ENCODE data around the gene CD55. TPM values are rescaled to one million over a fixed set of nuclear protein-coding genes. Genes with fewer than 3 reads are reported as not detected.

CD55 gene
- total RNA-seq, 2 donors from 2014 or later: 137 to 147 TPM

DNA sequence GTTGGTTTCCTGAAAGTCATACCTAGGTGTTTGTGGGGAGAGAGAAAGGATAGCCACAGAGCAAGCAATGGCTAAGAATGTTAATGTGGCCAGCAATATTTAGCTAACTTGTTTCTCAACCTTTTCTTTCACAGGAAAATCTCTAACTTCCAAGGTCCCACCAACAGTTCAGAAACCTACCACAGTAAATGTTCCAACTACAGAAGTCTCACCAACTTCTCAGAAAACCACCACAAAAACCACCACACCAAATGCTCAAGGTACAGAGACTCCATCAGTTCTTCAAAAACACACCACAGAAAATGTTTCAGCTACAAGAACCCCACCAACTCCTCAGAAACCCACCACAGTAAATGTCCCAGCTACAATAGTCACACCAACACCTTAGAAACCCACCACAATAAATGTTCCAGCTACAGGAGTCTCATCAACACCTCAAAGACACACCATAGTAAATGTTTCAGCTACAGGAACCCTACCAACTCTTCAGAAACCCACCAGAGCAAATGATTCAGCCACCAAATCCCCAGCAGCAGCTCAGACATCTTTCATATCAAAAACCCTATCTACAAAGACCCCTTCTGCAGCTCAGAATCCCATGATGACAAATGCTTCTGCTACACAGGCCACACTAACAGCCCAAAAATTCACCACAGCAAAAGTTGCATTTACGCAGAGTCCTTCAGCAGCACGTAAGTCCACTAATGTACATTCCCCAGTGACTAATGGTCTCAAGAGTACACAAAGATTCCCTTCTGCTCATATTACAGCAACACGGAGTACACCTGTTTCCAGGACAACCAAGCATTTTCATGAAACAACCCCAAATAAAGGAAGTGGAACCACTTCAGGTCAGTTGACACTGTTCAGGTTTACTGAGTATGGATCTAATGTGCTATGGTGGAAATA is 15.3 kb downstream of the CD55 start:
- Mint-ChIP-seq H3K27me3 (ENCODE audit: low read depth) (no peaks in the 10 kb centered on the region), H3K36me3 (ENCODE audit: insufficient read depth in 2 of 2) (peaks cover 38 to 70% of the 10 kb centered on the region in 2 donors), H3K27ac (peak overlapping the region; percentile 78), H3K9me3 (peaks cover 12 to 15% of the 10 kb centered on the region in 2 donors), H3K4me1 (ENCODE audit: low read depth) (peaks cover 65% of the 10 kb centered on the region), H3K4me3 (peak overlapping the region; percentile 5 to 37)
- ATAC-seq (replicated peaks in 1 of 2) (peak; percentile 77 to 84), DNase-seq (peak; percentile 64 to 75)

DNA sequence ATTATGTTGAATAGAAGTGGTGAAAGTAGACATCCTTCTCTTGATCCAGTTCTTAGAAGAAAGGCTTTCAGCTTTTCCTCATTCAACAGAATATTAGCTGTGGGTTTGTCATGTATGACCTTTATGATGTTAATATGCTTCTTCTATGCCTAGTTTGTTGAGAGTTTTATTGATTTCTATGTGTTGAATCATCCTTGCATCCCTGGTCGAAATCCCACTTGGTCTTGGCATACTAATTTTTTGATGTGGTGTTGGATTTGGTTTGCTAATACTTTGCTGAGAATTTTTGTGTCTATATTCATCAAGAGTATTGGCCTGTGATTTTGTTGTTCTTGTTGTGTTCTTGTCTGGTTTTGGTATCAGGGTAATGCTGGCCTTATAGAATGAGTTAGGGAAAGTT is 20.9 kb downstream of the CD55 start:
- ATAC-seq (replicated peaks in 1 of 2) (no peak), DNase-seq (no peak)
- peaks cover 34 to 72% of the 10 kb centered on the region in 2 donors for H3K36me3 Mint-ChIP-seq (ENCODE audit: insufficient read depth in 2 of 2)
- H3K9me3 Mint-ChIP-seq: peaks cover 0 to 2% of the 10 kb centered on the region in 2 donors
- H3K27ac Mint-ChIP-seq: no peak overlapping the region
- peaks cover 73% of the 10 kb centered on the region for H3K4me1 Mint-ChIP-seq (ENCODE audit: low read depth)
- H3K4me3 Mint-ChIP-seq: peak overlapping the region; percentile 2 to 64
- H3K27me3 Mint-ChIP-seq (ENCODE audit: low read depth): no peaks in the 10 kb centered on the region

- H3K27ac Mint-ChIP-seq: no peak overlapping the region
- H3K9me3 Mint-ChIP-seq: peaks cover under 1 to 2% of the 10 kb centered on the region in 2 donors
- peak overlapping the region; percentile 4 to 64 for H3K4me3 Mint-ChIP-seq
- H3K36me3 Mint-ChIP-seq (ENCODE audit: insufficient read depth in 2 of 2): peaks cover 39 to 79% of the 10 kb centered on the region in 2 donors
- no peak for DNase-seq
- no peak for ATAC-seq (replicated peaks in 1 of 2)
- H3K4me1 Mint-ChIP-seq (ENCODE audit: low read depth): peaks cover 74% of the 10 kb centered on the region
- no peaks in the 10 kb centered on the region for H3K27me3 Mint-ChIP-seq (ENCODE audit: low read depth)
These were observed 22.2 kb downstream of the CD55 start for GRCh38 chr1:207343675-207344074.

- no peak for ATAC-seq (replicated peaks in 1 of 2)
- no peaks in the 10 kb centered on the region for H3K27me3 Mint-ChIP-seq (ENCODE audit: low read depth)
These were observed 22.7 kb downstream of the CD55 start for GRCh38 chr1:207344221-207344620.

GRCh38 chr1:207345644-207346477 is 24.4 kb downstream of the CD55 start:
- ATAC-seq (replicated peaks in 1 of 2): peak; percentile 37 to 64
- Mint-ChIP-seq H3K27ac (peak overlapping the region; percentile 7), H3K4me1 (ENCODE audit: low read depth) (peaks cover 89% of the 10 kb centered on the region), H3K27me3 (ENCODE audit: low read depth) (no peaks in the 10 kb centered on the region), H3K4me3 (peak overlapping the region; percentile 6 to 16), H3K9me3 (peaks cover 6 to 15% of the 10 kb centered on the region in 2 donors), H3K36me3 (ENCODE audit: insufficient read depth in 2 of 2) (peaks cover 52 to 83% of the 10 kb centered on the region in 2 donors)
- DNase-seq: no peak

More at GRCh38 chr1:207344221-207344620, 22.7 kb downstream of the CD55 start:
- H3K9me3 Mint-ChIP-seq: peaks cover 2% of the 10 kb centered on the region in 2 donors
- H3K4me3 Mint-ChIP-seq: peak overlapping the region; percentile 41 to 64
- peaks cover 79% of the 10 kb centered on the region for H3K4me1 Mint-ChIP-seq (ENCODE audit: low read depth)
- H3K27ac Mint-ChIP-seq: peak overlapping the region; percentile 72
- no peak for DNase-seq
- H3K36me3 Mint-ChIP-seq (ENCODE audit: insufficient read depth in 2 of 2): peaks cover 41 to 81% of the 10 kb centered on the region in 2 donors

DNA sequence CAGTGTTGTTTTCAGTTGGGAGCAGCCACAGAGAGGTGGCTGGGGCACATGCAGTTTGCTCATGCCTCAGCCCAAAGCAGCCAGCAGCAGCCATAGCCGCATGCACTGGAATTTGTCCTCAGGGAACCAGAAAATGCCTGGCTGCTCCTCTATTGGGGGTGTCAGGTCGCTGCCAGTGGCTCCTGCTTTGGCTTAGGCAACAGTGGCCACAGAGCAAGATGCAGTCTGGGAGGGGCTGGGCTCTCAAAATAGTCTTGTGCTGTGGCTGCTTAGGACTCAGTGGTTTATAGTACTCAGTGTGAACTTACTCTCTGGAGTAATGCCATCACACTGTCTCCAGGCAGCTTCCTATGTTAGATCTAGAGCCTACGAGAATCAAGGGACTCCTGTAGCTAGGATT is 25.0 kb downstream of the CD55 start:
- H3K4me3 Mint-ChIP-seq: no peak overlapping the region
- peaks cover 87% of the 10 kb centered on the region for H3K4me1 Mint-ChIP-seq (ENCODE audit: low read depth)
- peaks cover 8 to 15% of the 10 kb centered on the region in 2 donors for H3K9me3 Mint-ChIP-seq
- DNase-seq (no peak), ATAC-seq (replicated peaks in 1 of 2) (peak in 1 of 2 donors; percentile 34)
- no peak overlapping the region for H3K27ac Mint-ChIP-seq
- peaks cover 54 to 81% of the 10 kb centered on the region in 2 donors for H3K36me3 Mint-ChIP-seq (ENCODE audit: insufficient read depth in 2 of 2)
- H3K27me3 Mint-ChIP-seq (ENCODE audit: low read depth): no peaks in the 10 kb centered on the region

- H3K27me3 Mint-ChIP-seq (ENCODE audit: low read depth): no peaks in the 10 kb centered on the region
- no peak overlapping the region for H3K27ac Mint-ChIP-seq
- peaks cover 81% of the 10 kb centered on the region for H3K4me1 Mint-ChIP-seq (ENCODE audit: low read depth)
- H3K36me3 Mint-ChIP-seq (ENCODE audit: insufficient read depth in 2 of 2): peaks cover 39 to 63% of the 10 kb centered on the region in 2 donors
- ATAC-seq (replicated peaks in 1 of 2) (no peak), DNase-seq (no peak)
- H3K4me3 Mint-ChIP-seq: no peak overlapping the region
- peaks cover 8 to 15% of the 10 kb centered on the region in 2 donors for H3K9me3 Mint-ChIP-seq
These were observed 28.5 kb downstream of the CD55 start for GRCh38 chr1:207349979-207350378.

- Mint-ChIP-seq H3K4me3 (no peak overlapping the region), H3K4me1 (ENCODE audit: low read depth) (peaks cover 64% of the 10 kb centered on the region), H3K27me3 (ENCODE audit: low read depth) (no peaks in the 10 kb centered on the region), H3K27ac (no peak overlapping the region), H3K9me3 (peaks cover 8 to 15% of the 10 kb centered on the region in 2 donors), H3K36me3 (ENCODE audit: insufficient read depth in 2 of 2) (peaks cover 26 to 46% of the 10 kb centered on the region in 2 donors)
- DNase-seq (no peak), ATAC-seq (replicated peaks in 1 of 2) (no peak)
These were observed 31.1 kb downstream of the CD55 start for GRCh38 chr1:207352554-207352953.

- Mint-ChIP-seq H3K27me3 (ENCODE audit: low read depth) (no peaks in the 10 kb centered on the region), H3K36me3 (ENCODE audit: insufficient read depth in 2 of 2) (peaks cover 16 to 34% of the 10 kb centered on the region in 2 donors)
- no peak for ATAC-seq (replicated peaks in 1 of 2)
These were observed 33.6 kb downstream of the CD55 start for GRCh38 chr1:207355060-207355459.

DNA sequence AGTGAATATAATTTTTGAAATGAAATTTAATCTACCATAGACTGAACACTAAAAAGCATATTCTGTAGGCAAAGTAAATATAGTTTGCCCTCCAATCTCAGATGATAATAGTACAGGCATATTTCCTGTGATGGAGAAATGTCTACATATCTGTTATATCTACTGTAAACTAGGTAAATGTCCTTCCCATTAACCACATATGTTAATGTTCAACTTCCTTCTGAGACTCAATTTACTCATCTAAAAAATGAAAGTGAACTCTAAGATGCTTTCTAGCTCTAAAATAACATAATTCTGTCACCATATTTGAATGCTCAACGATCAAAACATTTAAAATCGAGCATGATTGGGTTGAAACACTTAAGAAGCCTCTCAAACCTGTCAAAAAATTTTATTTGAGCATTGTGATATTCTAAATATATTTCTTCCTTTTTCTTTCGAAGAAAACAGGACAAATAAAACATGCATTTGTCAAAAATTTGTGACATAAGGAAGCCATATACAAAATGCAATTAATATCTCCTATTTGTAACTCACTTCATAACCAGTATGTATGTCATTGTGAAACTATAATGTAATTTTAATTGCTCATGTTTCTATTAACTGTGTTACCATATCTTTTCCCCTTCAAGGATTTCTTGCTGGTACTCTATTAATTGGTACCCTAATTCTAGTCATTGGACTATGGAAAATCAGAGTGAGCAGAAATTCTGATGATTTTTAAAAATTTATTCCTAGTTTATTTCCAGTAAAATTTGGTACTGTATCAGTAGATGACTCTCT is 34.2 kb downstream of the CD55 start:
- Mint-ChIP-seq H3K9me3 (peaks cover 1 to 2% of the 10 kb centered on the region in 2 donors), H3K36me3 (ENCODE audit: insufficient read depth in 2 of 2) (peaks cover 10 to 28% of the 10 kb centered on the region in 2 donors), H3K27me3 (ENCODE audit: low read depth) (no peaks in the 10 kb centered on the region), H3K4me1 (ENCODE audit: low read depth) (peaks cover 41% of the 10 kb centered on the region), H3K4me3 (no peak overlapping the region), H3K27ac (no peak overlapping the region)
- ATAC-seq (replicated peaks in 1 of 2) (no peak), DNase-seq (no peak)

More at GRCh38 chr1:207355060-207355459, 33.6 kb downstream of the CD55 start:
- H3K9me3 Mint-ChIP-seq: peaks cover 5 to 8% of the 10 kb centered on the region in 2 donors
- H3K4me3 Mint-ChIP-seq: no peak overlapping the region
- no peak overlapping the region for H3K27ac Mint-ChIP-seq
- peaks cover 48% of the 10 kb centered on the region for H3K4me1 Mint-ChIP-seq (ENCODE audit: low read depth)
- DNase-seq: no peak

- ATAC-seq (replicated peaks in 1 of 2): no peak
These were observed 39.6 kb downstream of the CD55 start for GRCh38 chr1:207361029-207361428.

GRCh38 chr1:207361889-207362288 is 40.4 kb downstream of the CD55 start:
- Mint-ChIP-seq H3K4me3 (no peak overlapping the region), H3K4me1 (ENCODE audit: low read depth) (no peaks in the 10 kb centered on the region), H3K9me3 (no peaks in the 10 kb centered on the region), H3K36me3 (ENCODE audit: insufficient read depth in 2 of 2) (peaks cover 4 to 7% of the 10 kb centered on the region in 2 donors), H3K27ac (no peak overlapping the region), H3K27me3 (ENCODE audit: low read depth) (no peaks in the 10 kb centered on the region)
- ATAC-seq (replicated peaks in 1 of 2) (no peak), DNase-seq (no peak)

More at GRCh38 chr1:207361029-207361428, 39.6 kb downstream of the CD55 start:
- Mint-ChIP-seq H3K27me3 (ENCODE audit: low read depth) (no peaks in the 10 kb centered on the region), H3K9me3 (no peaks in the 10 kb centered on the region), H3K36me3 (ENCODE audit: insufficient read depth in 2 of 2) (peaks cover 4 to 7% of the 10 kb centered on the region in 2 donors), H3K4me1 (ENCODE audit: low read depth) (no peaks in the 10 kb centered on the region), H3K4me3 (no peak overlapping the region), H3K27ac (no peak overlapping the region)
- no peak for DNase-seq

Data from activated T-cell treated with anti-CD3 and anti-CD28 coated beads, Interleukin-2, amount 50 U/mL, for 72 hours (primary cell).